HL-60 (cell line): ENCODE results near the gene USF2.

Source experiments
- DNase-seq, 2 experiments: peaks; one replicate each; pipeline ENCODE4 v3.0.0-alpha.2; 2010 to 2020; ENCODE audit warnings: low read depth in 1 of 2, low spot score in 1 of 2
- H3K27ac ChIP-seq: fragments of 250-450 bp; sonication (Bioruptor Pico); replicated peaks from 2 replicates; pipeline ENCODE4 v1.5.1; 2020; ENCODE audit warnings: mild to moderate bottlenecking, moderate library complexity
- H3K27me3 ChIP-seq: fragments of 250-450 bp; sonication (Bioruptor Pico); 2 replicates; pipeline ENCODE4 v1.5.1; 2021; ENCODE audit warnings: mild to moderate bottlenecking, moderate library complexity; ENCODE audit not compliant: insufficient read depth, poor library complexity, severe bottlenecking
- H3K4me3 ChIP-seq: replicated peaks from 2 replicates; pipeline ENCODE4 v1.5.1; 2011; ENCODE audit warnings: mild to moderate bottlenecking, control low read depth, low read length; ENCODE audit not compliant: insufficient read depth
- CTCF ChIP-seq: IDR thresholded peaks from one replicate; pipeline ENCODE4 v1.5.1; 2011; ENCODE audit warnings: low read length, control low read depth, inconsistent platforms; ENCODE audit not compliant: insufficient read depth
- GABPA ChIP-seq: IDR thresholded peaks from 2 replicates; pipeline ENCODE4 v1.6.1; 2012; ENCODE audit warnings: low read depth
- POLR2AphosphoS5 ChIP-seq: IDR thresholded peaks from 2 replicates; pipeline ENCODE4 v1.6.1; 2012; ENCODE audit warnings: low read depth
- REST ChIP-seq: IDR thresholded peaks from 2 replicates; pipeline ENCODE4 v1.6.1; 2012; ENCODE audit warnings: low read depth; ENCODE audit not compliant: insufficient replicate concordance
- SPI1 ChIP-seq: IDR thresholded peaks from 2 replicates; pipeline ENCODE4 v1.6.1; 2012; ENCODE audit warnings: low read depth, mild to moderate bottlenecking, borderline replicate concordance

Gene USF2

DNA sequence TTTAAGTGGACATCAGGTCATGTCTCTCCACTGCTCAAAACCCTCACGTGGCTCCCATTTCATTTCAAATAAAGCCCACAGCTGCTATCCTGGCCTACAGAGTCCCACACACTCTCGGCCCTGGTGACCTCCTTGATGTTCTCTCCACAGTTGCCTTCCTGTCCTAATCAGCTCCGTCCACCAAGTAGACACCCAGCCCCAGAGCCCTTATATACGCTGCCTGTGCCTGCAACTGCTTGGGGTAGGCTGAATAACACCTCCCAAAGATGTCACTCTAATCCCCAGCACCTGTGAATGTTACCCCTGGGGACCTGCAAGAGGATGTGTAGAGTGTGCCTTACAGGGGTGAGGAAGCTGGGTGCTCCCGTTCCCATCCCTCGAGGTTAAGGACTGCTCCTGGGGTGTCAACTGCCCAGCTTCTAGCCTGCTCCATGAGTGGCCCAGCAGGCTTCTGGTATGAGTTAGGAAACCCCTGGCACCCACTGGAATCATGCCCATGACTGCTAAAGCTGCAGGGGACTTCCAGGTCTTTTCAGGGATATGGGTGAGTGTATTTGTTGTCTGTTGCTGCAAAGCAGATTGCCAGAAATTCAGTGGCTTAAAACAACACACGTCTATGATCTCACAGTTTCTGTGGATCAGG lies 46.3 kb upstream of the USF2 start:
- DNase-seq: no peak
- Histone ChIP-seq H3K4me3 (no peak overlapping the region), H3K27me3 (no peaks in the 10 kb centered on the region), H3K27ac (no peak overlapping the region)
- TF ChIP-seq POLR2AphosphoS5 (no peak), REST (no peak), CTCF (no peak), SPI1 (no peak), GABPA (no peak)

DNA sequence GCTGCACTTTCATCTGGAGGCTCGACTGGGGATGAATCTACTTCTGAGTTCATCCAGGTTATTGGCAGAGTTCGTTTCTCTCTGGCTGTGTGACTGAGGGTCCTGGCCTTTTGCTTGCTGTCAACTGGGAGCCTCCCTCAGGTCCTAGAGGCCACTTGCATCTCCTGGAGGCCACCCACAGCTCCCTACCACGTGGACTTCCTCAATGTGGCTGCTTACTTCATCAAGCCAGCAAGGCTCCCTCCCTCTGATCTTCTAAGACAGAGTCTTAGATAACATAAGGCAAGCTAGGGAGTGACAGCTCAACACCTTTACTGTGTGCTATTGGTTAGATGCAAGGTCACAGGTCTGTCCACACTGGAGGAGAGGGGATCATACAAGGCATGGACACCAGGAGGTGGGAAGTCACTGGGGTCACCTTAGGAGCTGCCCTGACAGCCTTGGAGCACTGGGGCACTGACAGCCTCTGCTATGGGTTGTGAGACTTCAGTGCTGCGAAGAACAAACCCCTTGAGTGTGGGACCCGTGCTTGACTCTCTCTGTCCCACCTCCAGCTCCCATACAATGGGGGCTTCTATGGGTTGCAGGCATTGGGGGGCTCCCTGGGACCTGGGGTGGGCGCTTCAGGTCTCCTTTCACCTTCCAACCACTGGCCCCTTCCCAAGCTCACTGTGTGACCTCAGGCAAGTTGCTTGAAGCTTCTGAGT lies 45.5 kb upstream of the USF2 start:
- peak; percentile 21; the same call in 1 of the 2 replicates for TF ChIP-seq SPI1
- no peak for TF ChIP-seq CTCF

GRCh38 chr19:35223862-35224505 lies 44.8 kb upstream of the USF2 start:
- H3K27ac ChIP-seq: no peak overlapping the region
- no peaks in the 10 kb centered on the region for H3K27me3 ChIP-seq
- no peak overlapping the region for H3K4me3 ChIP-seq
- DNase-seq: no peak
- no peak for TF ChIP-seq SPI1
- TF ChIP-seq CTCF: no peak
- TF ChIP-seq GABPA: no peak
- TF ChIP-seq REST: no peak
- no peak for TF ChIP-seq POLR2AphosphoS5

More for the DNA sequence above, 45.5 kb upstream of the USF2 start:
- DNase-seq: peak in 1 of 2 experiments; percentile 33
- Histone ChIP-seq H3K27ac (no peak overlapping the region), H3K4me3 (no peak overlapping the region), H3K27me3 (no peaks in the 10 kb centered on the region)
